Panc1 (cell line): Measurements from ENCODE around the gene CIAPIN1.

Experiments used
- POLR2AphosphoS5 ChIP-seq: IDR thresholded peaks from 2 replicates; pipeline ENCODE4 v1.6.1; 2012; ENCODE audit warnings: mild to moderate bottlenecking, low read depth, low read length, moderate library complexity
- SIN3A ChIP-seq: IDR thresholded peaks from 2 replicates; pipeline ENCODE4 v1.6.1; 2012; ENCODE audit warnings: low read depth, mild to moderate bottlenecking, low read length, moderate library complexity, borderline replicate concordance; ENCODE audit not compliant: insufficient read depth
- TF ChIP-seq, protein P1 (sequence below): fragments of 450-650 bp; IDR thresholded peaks from 2 replicates; pipeline ENCODE4 v1.5.1; 2017; ENCODE audit warnings: mild to moderate bottlenecking
- TF ChIP-seq, protein P2 (sequence below), 2 experiments: IDR thresholded peaks; 2 replicates each; pipeline ENCODE4 v1.6.1; 2011 to 2012; ENCODE audit warnings: low read depth in 2 of 2, control low read depth in 1 of 2, low read length in 1 of 2, mild to moderate bottlenecking in 1 of 2, moderate library complexity in 1 of 2; ENCODE audit not compliant: insufficient read depth in 1 of 2

DNA sequence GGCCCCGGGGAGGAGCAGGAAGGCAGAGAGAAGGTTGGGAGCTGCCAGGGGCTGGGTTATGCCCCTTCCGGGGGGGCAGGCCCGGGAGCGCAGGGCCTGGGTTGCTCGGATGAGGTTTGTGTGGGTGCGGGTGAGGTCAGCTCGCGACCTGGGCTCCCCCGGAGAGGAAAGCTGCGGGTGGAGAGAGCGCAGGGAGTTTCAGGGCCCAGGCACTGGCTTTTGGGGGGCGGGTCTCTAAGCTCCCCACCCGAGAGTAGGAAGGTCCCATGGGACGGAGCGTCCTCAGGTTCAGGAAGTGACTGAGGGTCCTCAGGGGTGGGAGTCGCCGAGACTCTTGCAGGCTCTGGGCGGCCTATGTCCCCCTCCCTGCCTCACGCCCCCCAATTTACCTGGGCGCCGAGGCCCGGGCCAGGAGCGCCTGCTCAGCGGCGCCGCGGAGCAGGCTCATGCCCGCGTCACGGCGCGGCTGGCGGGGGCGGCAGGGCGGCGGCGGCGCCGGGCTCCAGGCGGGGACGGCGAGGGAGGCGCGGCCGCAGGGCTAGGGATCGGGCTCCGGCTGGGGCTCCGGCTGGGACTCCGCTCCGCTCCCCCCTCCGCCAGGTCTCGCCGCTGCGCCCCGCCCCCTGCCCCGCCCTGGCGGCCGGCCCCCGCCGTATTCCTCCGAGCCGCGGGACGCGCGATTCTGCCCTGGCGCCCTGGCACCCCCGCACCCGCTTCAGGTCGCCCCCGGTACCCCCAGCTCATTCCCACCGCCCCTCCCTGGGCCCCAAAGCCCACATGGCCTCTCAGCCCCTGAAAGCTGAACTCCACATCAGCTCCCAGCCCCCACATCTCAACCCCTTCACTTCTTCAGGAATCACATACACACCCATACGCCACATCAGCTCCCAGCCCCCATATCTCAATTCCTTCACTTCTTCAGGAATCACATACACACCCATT is 39.0 kb upstream of the CIAPIN1 start, which contains the start of gene DOK4:
- TF ChIP-seq, protein P1, sequence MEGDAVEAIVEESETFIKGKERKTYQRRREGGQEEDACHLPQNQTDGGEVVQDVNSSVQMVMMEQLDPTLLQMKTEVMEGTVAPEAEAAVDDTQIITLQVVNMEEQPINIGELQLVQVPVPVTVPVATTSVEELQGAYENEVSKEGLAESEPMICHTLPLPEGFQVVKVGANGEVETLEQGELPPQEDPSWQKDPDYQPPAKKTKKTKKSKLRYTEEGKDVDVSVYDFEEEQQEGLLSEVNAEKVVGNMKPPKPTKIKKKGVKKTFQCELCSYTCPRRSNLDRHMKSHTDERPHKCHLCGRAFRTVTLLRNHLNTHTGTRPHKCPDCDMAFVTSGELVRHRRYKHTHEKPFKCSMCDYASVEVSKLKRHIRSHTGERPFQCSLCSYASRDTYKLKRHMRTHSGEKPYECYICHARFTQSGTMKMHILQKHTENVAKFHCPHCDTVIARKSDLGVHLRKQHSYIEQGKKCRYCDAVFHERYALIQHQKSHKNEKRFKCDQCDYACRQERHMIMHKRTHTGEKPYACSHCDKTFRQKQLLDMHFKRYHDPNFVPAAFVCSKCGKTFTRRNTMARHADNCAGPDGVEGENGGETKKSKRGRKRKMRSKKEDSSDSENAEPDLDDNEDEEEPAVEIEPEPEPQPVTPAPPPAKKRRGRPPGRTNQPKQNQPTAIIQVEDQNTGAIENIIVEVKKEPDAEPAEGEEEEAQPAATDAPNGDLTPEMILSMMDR = no peak
- TF ChIP-seq SIN3A (no peak), POLR2AphosphoS5 (no peak)
- TF ChIP-seq, protein P2, sequence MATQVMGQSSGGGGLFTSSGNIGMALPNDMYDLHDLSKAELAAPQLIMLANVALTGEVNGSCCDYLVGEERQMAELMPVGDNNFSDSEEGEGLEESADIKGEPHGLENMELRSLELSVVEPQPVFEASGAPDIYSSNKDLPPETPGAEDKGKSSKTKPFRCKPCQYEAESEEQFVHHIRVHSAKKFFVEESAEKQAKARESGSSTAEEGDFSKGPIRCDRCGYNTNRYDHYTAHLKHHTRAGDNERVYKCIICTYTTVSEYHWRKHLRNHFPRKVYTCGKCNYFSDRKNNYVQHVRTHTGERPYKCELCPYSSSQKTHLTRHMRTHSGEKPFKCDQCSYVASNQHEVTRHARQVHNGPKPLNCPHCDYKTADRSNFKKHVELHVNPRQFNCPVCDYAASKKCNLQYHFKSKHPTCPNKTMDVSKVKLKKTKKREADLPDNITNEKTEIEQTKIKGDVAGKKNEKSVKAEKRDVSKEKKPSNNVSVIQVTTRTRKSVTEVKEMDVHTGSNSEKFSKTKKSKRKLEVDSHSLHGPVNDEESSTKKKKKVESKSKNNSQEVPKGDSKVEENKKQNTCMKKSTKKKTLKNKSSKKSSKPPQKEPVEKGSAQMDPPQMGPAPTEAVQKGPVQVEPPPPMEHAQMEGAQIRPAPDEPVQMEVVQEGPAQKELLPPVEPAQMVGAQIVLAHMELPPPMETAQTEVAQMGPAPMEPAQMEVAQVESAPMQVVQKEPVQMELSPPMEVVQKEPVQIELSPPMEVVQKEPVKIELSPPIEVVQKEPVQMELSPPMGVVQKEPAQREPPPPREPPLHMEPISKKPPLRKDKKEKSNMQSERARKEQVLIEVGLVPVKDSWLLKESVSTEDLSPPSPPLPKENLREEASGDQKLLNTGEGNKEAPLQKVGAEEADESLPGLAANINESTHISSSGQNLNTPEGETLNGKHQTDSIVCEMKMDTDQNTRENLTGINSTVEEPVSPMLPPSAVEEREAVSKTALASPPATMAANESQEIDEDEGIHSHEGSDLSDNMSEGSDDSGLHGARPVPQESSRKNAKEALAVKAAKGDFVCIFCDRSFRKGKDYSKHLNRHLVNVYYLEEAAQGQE (IDR thresholded peaks at IDR 0.05; ENCODE audit: insufficient read depth in 1 of 2, low read depth in 2 of 2, low read length in 1 of 2) = no peak
